HCT116 (cell line): ENCODE data around the gene RECQL5.

ENCODE experiments used
- CTCF ChIP-seq, 3 experiments: fragments of 200-600 bp in 1 of 3; sonication (generic) in 1 of 3; IDR thresholded peaks in 2 of 3; conservative IDR thresholded peaks in 1 of 3; 2 replicates each; pipeline ENCODE4 v1.5.1; 2012 to 2017; ENCODE audit warnings: low read depth in 2 of 3, low read length in 2 of 3, antibody characterized with exemption in 1 of 3, borderline replicate concordance in 1 of 3, control low read depth in 1 of 3, mild to moderate bottlenecking in 1 of 3, mixed read lengths in 1 of 3, mixed run types in 1 of 3, moderate library complexity in 1 of 3; ENCODE audit not compliant: insufficient read depth in 1 of 3
- POLR2A ChIP-seq: IDR thresholded peaks from 2 replicates; pipeline ENCODE4 v1.7.0; 2011; ENCODE audit warnings: borderline replicate concordance; ENCODE audit not compliant: insufficient read depth, insufficient read length; ENCODE audit errors: extremely low read depth
- POLR2AphosphoS5 ChIP-seq: IDR thresholded peaks from 2 replicates; pipeline ENCODE4 v1.6.1; 2011; ENCODE audit warnings: mild to moderate bottlenecking, low read depth, low read length, moderate library complexity
- RAD21 ChIP-seq: IDR thresholded peaks from 2 replicates; pipeline ENCODE4 v1.6.1; 2012; ENCODE audit warnings: low read depth, mild to moderate bottlenecking

- TF ChIP-seq CTCF (IDR thresholded peaks at IDR 0.05 in 2 of 3, conservative IDR thresholded peaks at IDR 0.05 in 1 of 3; ENCODE audit: borderline replicate concordance in 1 of 3, insufficient read depth in 1 of 3, low read depth in 2 of 3, low read length in 2 of 3) (no peak), POLR2A (no peak), POLR2AphosphoS5 (no peak), RAD21 (no peak)
Measured at GRCh38 chr17:75617218-75617617, 49.7 kb downstream of the RECQL5 start.
